Peyer's patch (tissue), 4 donors: ENCODE data around the gene ELL. TPM values are rescaled to one million over a fixed set of nuclear protein-coding genes. Genes with fewer than 3 reads are reported as not detected.

Source experiments
- DNase-seq, 3 donors: peaks; one replicate each; pipeline ENCODE4 v3.0.0-alpha.2; 2017 to 2019
- H3K27ac ChIP-seq, 4 donors: fragments of 200-600 bp; sonication (generic); one replicate each; pipeline ENCODE4 v1.5.1; 2016 to 2019
- H3K27me3 ChIP-seq, 2 donors: fragments of 200-600 bp; sonication (generic); one replicate each; pipeline ENCODE4 v1.5.1; 2019
- H3K36me3 ChIP-seq, 3 donors: fragments of 200-600 bp; sonication (generic); one replicate each; pipeline ENCODE4 v1.5.1; 2016 to 2019
- H3K4me1 ChIP-seq, 4 donors: fragments of 200-600 bp; sonication (generic); one replicate each; pipeline ENCODE4 v1.5.1; 2016 to 2019
- H3K4me3 ChIP-seq, 4 donors: fragments of 200-600 bp; sonication (generic); 1 replicate in 3 of 4; 2 replicates in 1 of 4; pipeline ENCODE4 v1.5.1; 2016 to 2019; ENCODE audit warnings: mild to moderate bottlenecking in 1 of 4
- H3K9me3 ChIP-seq, 4 donors: fragments of 200-600 bp; sonication (generic); one replicate each; pipeline ENCODE4 v1.5.1; 2016 to 2019; ENCODE audit warnings: mild to moderate bottlenecking in 1 of 4
- CTCF ChIP-seq, 6 experiments: fragments of 450-650 bp in 4 of 6; fragments of 200-600 bp in 2 of 6; sonication (generic) in 1 of 6; IDR thresholded peaks; one replicate each; pipeline ENCODE4 v1.5.1; 2017 to 2019; ENCODE audit warnings: antibody characterized with exemption in 6 of 6, mild to moderate bottlenecking in 3 of 6, moderate library complexity in 1 of 6
- POLR2A ChIP-seq, 2 donors: fragments of 450-650 bp; IDR thresholded peaks; one replicate each; pipeline ENCODE4 v1.5.1; 2017; ENCODE audit warnings: antibody characterized with exemption in 2 of 2, mild to moderate bottlenecking in 2 of 2, moderate library complexity in 2 of 2
- total RNA-seq, 4 donors: library from RNA; depleted of rRNA; stranded (reverse); fragments of >200 nt; gene quantifications; one replicate each; pipeline ENCODE4 v1.1.0, GENCODE V29; 2016

Gene ELL
- total RNA-seq, 4 donors from 2014 or later, result 18.9 to 49.5 (median 34.2) TPM

- Histone ChIP-seq H3K9me3 (no peaks in the 10 kb centered on the region), H3K36me3 (no peaks in the 10 kb centered on the region), H3K27ac (peak overlapping the region; percentile 5 to 78 (median 70)), H3K4me1 (peaks cover 0 to 35% (median 25%) of the 10 kb centered on the region in 4 donors), H3K4me3 (peak overlapping the region; percentile 44 to 65 (median 62)), H3K27me3 (no peaks in the 10 kb centered on the region)
- TF ChIP-seq CTCF (IDR thresholded peaks at IDR 0.05) (no peak), POLR2A (IDR thresholded peaks at IDR 0.05) (no peak)
- peak; percentile 73 to 95 (median 92) for DNase-seq
Measured at GRCh38 chr19:18436671-18437490, 85.0 kb downstream of the ELL start.

GRCh38 chr19:18435842-18436670, 85.8 kb downstream of the ELL start:
- Histone ChIP-seq H3K27ac (peak overlapping the region; percentile 5 to 78 (median 48)), H3K36me3 (no peaks in the 10 kb centered on the region), H3K4me3 (peak overlapping the region in 2 of 4 donors; percentile 62 to 65), H3K27me3 (no peaks in the 10 kb centered on the region), H3K9me3 (no peaks in the 10 kb centered on the region), H3K4me1 (peaks cover 0 to 35% (median 25%) of the 10 kb centered on the region in 4 donors)
- no peak for TF ChIP-seq POLR2A (IDR thresholded peaks at IDR 0.05)
- no peak for TF ChIP-seq CTCF (IDR thresholded peaks at IDR 0.05)
- peak in 1 of 3 donors; percentile 52 for DNase-seq

GRCh38 chr19:18435178-18435841, 86.6 kb downstream of the ELL start:
- Histone ChIP-seq H3K36me3 (no peaks in the 10 kb centered on the region), H3K4me3 (no peak overlapping the region), H3K4me1 (peaks cover 0 to 35% (median 27%) of the 10 kb centered on the region in 4 donors), H3K27me3 (no peaks in the 10 kb centered on the region), H3K27ac (no peak overlapping the region), H3K9me3 (no peaks in the 10 kb centered on the region)
- peak in 1 of 3 donors; percentile 57 for DNase-seq
- no peak for TF ChIP-seq CTCF (IDR thresholded peaks at IDR 0.05)
- no peak for TF ChIP-seq POLR2A (IDR thresholded peaks at IDR 0.05)

GRCh38 chr19:18434411-18435175, 87.3 kb downstream of the ELL start:
- no peaks in the 10 kb centered on the region for H3K27me3 ChIP-seq
- DNase-seq, result peak in 1 of 3 donors; percentile 50
- peak overlapping the region in 1 of 4 donors; percentile 59 for H3K27ac ChIP-seq
- peaks cover 0 to 41% (median 34%) of the 10 kb centered on the region in 4 donors for H3K4me1 ChIP-seq
- no peaks in the 10 kb centered on the region for H3K36me3 ChIP-seq
- TF ChIP-seq POLR2A (IDR thresholded peaks at IDR 0.05), result no peak
- no peak for TF ChIP-seq CTCF (IDR thresholded peaks at IDR 0.05)
- no peaks in the 10 kb centered on the region for H3K9me3 ChIP-seq
- H3K4me3 ChIP-seq, result no peak overlapping the region
